ENCODE measurements around the gene MMRN2. TPM values are rescaled to one million over a fixed set of nuclear protein-coding genes. Genes with fewer than 3 reads are reported as not detected.

The MMRN2 gene
- polyA plus RNA-seq, 1 donor from 2014 or later = 0.15 TPM

DNA sequence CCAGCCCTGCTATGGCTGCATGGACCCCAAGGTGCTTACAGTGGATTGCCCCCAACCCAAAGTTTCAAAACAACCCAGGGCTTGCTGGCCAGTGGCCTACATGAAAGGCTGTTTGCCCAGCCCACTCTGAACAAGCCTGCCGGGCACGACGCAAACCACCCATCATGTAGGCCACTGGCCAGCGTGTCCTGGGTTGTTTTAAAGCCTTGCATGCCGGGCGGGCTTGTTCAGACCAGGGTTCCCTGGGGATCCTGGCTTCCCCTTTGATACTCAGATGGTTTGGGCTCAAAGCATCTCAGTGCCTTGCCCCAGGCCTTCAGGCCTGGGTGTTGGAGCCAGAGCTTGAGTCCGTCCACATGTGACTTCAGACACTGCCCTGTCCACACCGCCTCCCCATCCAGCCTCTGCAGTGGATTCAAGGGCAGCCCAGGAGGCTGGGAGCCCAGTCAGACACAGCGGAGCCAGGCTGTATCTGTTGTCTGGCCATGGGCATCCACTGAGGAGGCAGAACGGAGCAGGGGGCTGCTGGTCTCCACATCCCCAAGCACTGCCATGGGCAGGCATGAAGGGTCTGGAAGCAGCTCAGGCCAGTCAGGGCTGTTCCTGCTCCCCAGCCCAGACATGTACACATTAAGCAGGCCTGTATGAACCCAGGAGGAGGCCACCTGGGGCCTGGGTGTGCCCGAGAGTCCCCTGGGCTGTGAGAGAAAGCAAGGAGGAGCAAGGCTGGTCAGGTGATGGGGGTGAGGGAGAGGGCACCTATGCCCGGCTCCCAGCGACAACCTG is 6.8 kb upstream of the MMRN2 start:
- TF ChIP-seq, protein P1, sequence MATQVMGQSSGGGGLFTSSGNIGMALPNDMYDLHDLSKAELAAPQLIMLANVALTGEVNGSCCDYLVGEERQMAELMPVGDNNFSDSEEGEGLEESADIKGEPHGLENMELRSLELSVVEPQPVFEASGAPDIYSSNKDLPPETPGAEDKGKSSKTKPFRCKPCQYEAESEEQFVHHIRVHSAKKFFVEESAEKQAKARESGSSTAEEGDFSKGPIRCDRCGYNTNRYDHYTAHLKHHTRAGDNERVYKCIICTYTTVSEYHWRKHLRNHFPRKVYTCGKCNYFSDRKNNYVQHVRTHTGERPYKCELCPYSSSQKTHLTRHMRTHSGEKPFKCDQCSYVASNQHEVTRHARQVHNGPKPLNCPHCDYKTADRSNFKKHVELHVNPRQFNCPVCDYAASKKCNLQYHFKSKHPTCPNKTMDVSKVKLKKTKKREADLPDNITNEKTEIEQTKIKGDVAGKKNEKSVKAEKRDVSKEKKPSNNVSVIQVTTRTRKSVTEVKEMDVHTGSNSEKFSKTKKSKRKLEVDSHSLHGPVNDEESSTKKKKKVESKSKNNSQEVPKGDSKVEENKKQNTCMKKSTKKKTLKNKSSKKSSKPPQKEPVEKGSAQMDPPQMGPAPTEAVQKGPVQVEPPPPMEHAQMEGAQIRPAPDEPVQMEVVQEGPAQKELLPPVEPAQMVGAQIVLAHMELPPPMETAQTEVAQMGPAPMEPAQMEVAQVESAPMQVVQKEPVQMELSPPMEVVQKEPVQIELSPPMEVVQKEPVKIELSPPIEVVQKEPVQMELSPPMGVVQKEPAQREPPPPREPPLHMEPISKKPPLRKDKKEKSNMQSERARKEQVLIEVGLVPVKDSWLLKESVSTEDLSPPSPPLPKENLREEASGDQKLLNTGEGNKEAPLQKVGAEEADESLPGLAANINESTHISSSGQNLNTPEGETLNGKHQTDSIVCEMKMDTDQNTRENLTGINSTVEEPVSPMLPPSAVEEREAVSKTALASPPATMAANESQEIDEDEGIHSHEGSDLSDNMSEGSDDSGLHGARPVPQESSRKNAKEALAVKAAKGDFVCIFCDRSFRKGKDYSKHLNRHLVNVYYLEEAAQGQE (IDR thresholded peaks at IDR 0.05; ENCODE audit: borderline replicate concordance) = no peak
- TF ChIP-seq RAD21 (conservative IDR thresholded peaks at IDR 0.05) = no peak
- no peak for TF ChIP-seq TAF1 (IDR thresholded peaks at IDR 0.05; ENCODE audit: low read depth)
- TF ChIP-seq, protein P2, sequence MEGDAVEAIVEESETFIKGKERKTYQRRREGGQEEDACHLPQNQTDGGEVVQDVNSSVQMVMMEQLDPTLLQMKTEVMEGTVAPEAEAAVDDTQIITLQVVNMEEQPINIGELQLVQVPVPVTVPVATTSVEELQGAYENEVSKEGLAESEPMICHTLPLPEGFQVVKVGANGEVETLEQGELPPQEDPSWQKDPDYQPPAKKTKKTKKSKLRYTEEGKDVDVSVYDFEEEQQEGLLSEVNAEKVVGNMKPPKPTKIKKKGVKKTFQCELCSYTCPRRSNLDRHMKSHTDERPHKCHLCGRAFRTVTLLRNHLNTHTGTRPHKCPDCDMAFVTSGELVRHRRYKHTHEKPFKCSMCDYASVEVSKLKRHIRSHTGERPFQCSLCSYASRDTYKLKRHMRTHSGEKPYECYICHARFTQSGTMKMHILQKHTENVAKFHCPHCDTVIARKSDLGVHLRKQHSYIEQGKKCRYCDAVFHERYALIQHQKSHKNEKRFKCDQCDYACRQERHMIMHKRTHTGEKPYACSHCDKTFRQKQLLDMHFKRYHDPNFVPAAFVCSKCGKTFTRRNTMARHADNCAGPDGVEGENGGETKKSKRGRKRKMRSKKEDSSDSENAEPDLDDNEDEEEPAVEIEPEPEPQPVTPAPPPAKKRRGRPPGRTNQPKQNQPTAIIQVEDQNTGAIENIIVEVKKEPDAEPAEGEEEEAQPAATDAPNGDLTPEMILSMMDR (IDR thresholded peaks at IDR 0.05; ENCODE audit: poor library complexity, severe bottlenecking) = no peak
- no peak for TF ChIP-seq MXI1 (conservative IDR thresholded peaks at IDR 0.05; ENCODE audit: poor library complexity, severe bottlenecking)
- TF ChIP-seq SMC3 (conservative IDR thresholded peaks at IDR 0.05; ENCODE audit: poor library complexity) = no peak
- TF ChIP-seq EZH2 (IDR thresholded peaks at IDR 0.05; ENCODE audit: borderline replicate concordance, insufficient read depth, low read length, poor library complexity, severe bottlenecking) = no peak
- TF ChIP-seq EP300 (conservative IDR thresholded peaks at IDR 0.05; ENCODE audit: poor library complexity, severe bottlenecking) = no peak
- no peak for TF ChIP-seq POLR2AphosphoS5 (IDR thresholded peaks at IDR 0.05)
- no peaks in the 10 kb centered on the region for H3K27me3 ChIP-seq (ENCODE audit: insufficient read depth, low read depth, low read length)
- no peak overlapping the region for H2AFZ ChIP-seq (ENCODE audit: low read depth, low read length)
- no peak overlapping the region for H3K4me3 ChIP-seq (ENCODE audit: low read length)
- no peaks in the 10 kb centered on the region for H3K79me2 ChIP-seq (replicated peaks; ENCODE audit: insufficient read depth, low read length)
- H3K9me2 ChIP-seq (ENCODE audit: insufficient read depth, low read length) = no peaks in the 10 kb centered on the region
- no peaks in the 10 kb centered on the region for H3K36me3 ChIP-seq (ENCODE audit: insufficient read depth, low read length)
- H3K9ac ChIP-seq (ENCODE audit: low read length) = no peak overlapping the region
- H3K27ac ChIP-seq (ENCODE audit: low read length) = no peak overlapping the region
- H3F3A ChIP-seq (ENCODE audit: insufficient read depth, low read length, poor library complexity, severe bottlenecking) = no peaks in the 10 kb centered on the region
- no peaks in the 10 kb centered on the region for H4K20me1 ChIP-seq (ENCODE audit: insufficient read depth)
- no peak overlapping the region for H3K4me2 ChIP-seq (ENCODE audit: low read length)
- no peaks in the 10 kb centered on the region for H3K9me3 ChIP-seq (ENCODE audit: low read length)

DNA sequence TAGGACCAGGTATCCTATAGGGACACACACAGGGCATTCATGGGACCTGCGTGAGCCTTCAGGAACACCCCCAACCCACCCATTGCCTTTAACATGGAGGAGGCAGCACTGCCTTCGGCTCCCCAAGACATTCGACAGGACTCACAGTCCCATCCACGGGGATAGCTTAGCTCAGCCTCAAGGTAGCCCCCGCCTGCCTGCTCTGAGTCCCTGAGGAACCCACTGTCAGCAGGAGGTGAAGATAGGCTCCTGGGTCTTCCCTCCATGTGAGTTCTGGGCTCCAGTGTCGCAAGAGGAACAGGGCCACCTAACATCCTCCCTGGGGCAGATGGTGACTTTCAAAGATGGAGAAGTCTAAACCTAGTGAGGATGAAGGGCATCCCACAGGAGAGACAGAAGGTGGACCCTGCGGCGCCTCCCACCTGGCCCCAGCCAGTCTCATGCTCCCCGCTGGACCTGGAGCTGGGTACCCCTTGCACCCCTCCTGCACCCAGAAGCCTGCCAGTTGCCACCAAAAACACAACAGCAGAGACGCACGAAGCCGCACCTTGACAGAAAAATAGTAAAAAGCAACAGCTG is 6.0 kb upstream of the MMRN2 start:
- H3K9me2 ChIP-seq (ENCODE audit: insufficient read depth, low read length) = no peaks in the 10 kb centered on the region
- TF ChIP-seq, protein P2 (IDR thresholded peaks at IDR 0.05; ENCODE audit: poor library complexity, severe bottlenecking) = no peak
- TF ChIP-seq SMC3 (conservative IDR thresholded peaks at IDR 0.05; ENCODE audit: poor library complexity) (no peak), RAD21 (conservative IDR thresholded peaks at IDR 0.05) (no peak), TAF1 (IDR thresholded peaks at IDR 0.05; ENCODE audit: low read depth) (no peak), POLR2AphosphoS5 (IDR thresholded peaks at IDR 0.05) (no peak), MXI1 (conservative IDR thresholded peaks at IDR 0.05; ENCODE audit: poor library complexity, severe bottlenecking) (no peak), EP300 (conservative IDR thresholded peaks at IDR 0.05; ENCODE audit: poor library complexity, severe bottlenecking) (no peak), EZH2 (IDR thresholded peaks at IDR 0.05; ENCODE audit: borderline replicate concordance, insufficient read depth, low read length, poor library complexity, severe bottlenecking) (no peak)
- TF ChIP-seq, protein P1 (IDR thresholded peaks at IDR 0.05; ENCODE audit: borderline replicate concordance) = no peak
- no peak overlapping the region for H3K9ac ChIP-seq (ENCODE audit: low read length)

More for the DNA sequence above, 6.0 kb upstream of the MMRN2 start:
- H3K4me3 ChIP-seq (ENCODE audit: low read length) = no peak overlapping the region
- H3K36me3 ChIP-seq (ENCODE audit: insufficient read depth, low read length) = no peaks in the 10 kb centered on the region
- no peak overlapping the region for H3K27ac ChIP-seq (ENCODE audit: low read length)
- no peaks in the 10 kb centered on the region for H3F3A ChIP-seq (ENCODE audit: insufficient read depth, low read length, poor library complexity, severe bottlenecking)
- H4K20me1 ChIP-seq (ENCODE audit: insufficient read depth) = no peaks in the 10 kb centered on the region
- no peaks in the 10 kb centered on the region for H3K27me3 ChIP-seq (ENCODE audit: insufficient read depth, low read depth, low read length)
- H3K9me3 ChIP-seq (ENCODE audit: low read length) = no peaks in the 10 kb centered on the region
- H3K4me2 ChIP-seq (ENCODE audit: low read length) = no peak overlapping the region
- no peaks in the 10 kb centered on the region for H3K79me2 ChIP-seq (replicated peaks; ENCODE audit: insufficient read depth, low read length)
- H2AFZ ChIP-seq (ENCODE audit: low read depth, low read length) = no peak overlapping the region
